ENCODE measurements around the gene MGAT4B.

GRCh38 chr5:179794575-179794974, 12.1 kb downstream of the MGAT4B start:
- TF ChIP-seq JUND (IDR thresholded peaks at IDR 0.05) (no peak), CTCF (IDR thresholded peaks at IDR 0.05; ENCODE audit: low read depth, low read length, missing input control) (no peak), TAF1 (conservative IDR thresholded peaks at IDR 0.05) (no peak), REST (IDR thresholded peaks at IDR 0.05) (no peak), RXRA (IDR thresholded peaks at IDR 0.05) (no peak), YY1 (IDR thresholded peaks at IDR 0.05) (no peak), HNF4G (IDR thresholded peaks at IDR 0.05) (no peak), MAX (IDR thresholded peaks at IDR 0.05) (no peak), ZBTB33 (IDR thresholded peaks at IDR 0.05) (no peak), RAD21 (IDR thresholded peaks at IDR 0.05) (no peak), FOXA1 (IDR thresholded peaks at IDR 0.05) (no peak), ATF3 (IDR thresholded peaks at IDR 0.05) (no peak), GABPA (IDR thresholded peaks at IDR 0.05 in 1 of 2, conservative IDR thresholded peaks at IDR 0.05 in 1 of 2) (no peak)
